Measurements from ENCODE around the gene VTI1A. TPM values are rescaled to one million over a fixed set of nuclear protein-coding genes. Genes with fewer than 3 reads are reported as not detected.
A peak's percentile ranks its signal among the peaks of the same experiment; 100 is the strongest.

VTI1A gene
- total and polyA plus RNA-seq, 2 of the 13 experiments (the other 11 are each of a cell fraction or from before 2014, with no cell fraction given): 11.7 to 32.7 TPM

DNA sequence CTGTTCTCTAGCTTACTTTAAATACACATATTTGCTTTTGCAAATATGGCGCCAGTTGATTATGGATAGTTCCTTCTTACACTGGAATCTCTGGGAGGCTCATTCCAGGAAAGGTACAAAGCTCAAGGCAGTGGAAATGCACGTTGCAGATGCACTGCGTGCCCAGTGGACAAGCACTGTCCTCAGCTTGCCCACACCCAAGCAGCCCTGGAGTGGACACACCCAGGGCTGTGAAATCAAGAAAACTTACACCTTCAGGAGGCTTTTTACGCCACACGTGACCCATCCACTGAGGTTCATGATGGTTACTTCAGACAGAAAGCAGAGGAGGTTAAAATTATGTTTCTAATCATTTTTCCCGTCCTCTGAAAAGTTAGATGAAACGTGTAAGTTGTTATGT is 248.5 kb downstream of the VTI1A start (continued):
- TF ChIP-seq NR2C2 (CRISPR knock-in tag; IDR thresholded peaks at IDR 0.05; ENCODE audit: borderline replicate concordance) (0 out of 2 replicates have a peak, but pooled peaks have one; percentile 22), ZNF383 (CRISPR knock-in tag; IDR thresholded peaks at IDR 0.05; ENCODE audit: borderline replicate concordance) (no peak), EP300 (IDR thresholded peaks at IDR 0.05; ENCODE audit: low read depth in 2 of 2, low read length in 2 of 2) (peak in 1 of 2 experiments; percentile 87; a peak in 2 of 4 replicates), EP300 (CRISPR knock-in tag; IDR thresholded peaks at IDR 0.05; ENCODE audit: borderline replicate concordance) (peak; percentile 63), ATF5 (CRISPR knock-in tag; IDR thresholded peaks at IDR 0.05; ENCODE audit: low read depth) (no peak), SNAPC2 (CRISPR knock-in tag; IDR thresholded peaks at IDR 0.05) (0 out of 2 replicates have a peak, but pooled peaks have one; percentile 38), RXRB (CRISPR knock-in tag; IDR thresholded peaks at IDR 0.05; ENCODE audit: borderline replicate concordance) (peak; percentile 89), ZNF558 (CRISPR knock-in tag; IDR thresholded peaks at IDR 0.05; ENCODE audit: borderline replicate concordance) (no peak), ZNF251 (CRISPR knock-in tag; IDR thresholded peaks at IDR 0.05) (no peak), ZNF512B (CRISPR knock-in tag; IDR thresholded peaks at IDR 0.05; ENCODE audit: borderline replicate concordance) (no peak), HNRNPL (IDR thresholded peaks at IDR 0.05; ENCODE audit: low read depth, low read length) (no peak), SPEN (CRISPR knock-in tag; IDR thresholded peaks at IDR 0.05; ENCODE audit: low read depth) (0 out of 2 replicates have a peak, but pooled peaks have one; percentile 41), MAZ (IDR thresholded peaks at IDR 0.05; ENCODE audit: borderline replicate concordance, low read depth, low read length) (no peak), MAZ (CRISPR knock-in tag; IDR thresholded peaks at IDR 0.05; ENCODE audit: low read depth) (0 out of 2 replicates have a peak, but pooled peaks have one; percentile 41), TRIM24 (CRISPR knock-in tag; IDR thresholded peaks at IDR 0.05) (peak; percentile 56; the same call in 1 of the 2 replicates), WIZ (CRISPR knock-in tag; IDR thresholded peaks at IDR 0.05) (peak; percentile 66; the same call in 1 of the 2 replicates), ZNF607 (CRISPR knock-in tag; IDR thresholded peaks at IDR 0.05; ENCODE audit: borderline replicate concordance) (no peak), ZNF160 (CRISPR knock-in tag; IDR thresholded peaks at IDR 0.05) (peak; percentile 47; the same call in 1 of the 2 replicates), TP53 (CRISPR knock-in tag; conservative IDR thresholded peaks at IDR 0.05) (no peak), KDM6A (CRISPR knock-in tag; IDR thresholded peaks at IDR 0.05; ENCODE audit: low read depth) (peak; percentile 74), THAP11 (CRISPR knock-in tag; IDR thresholded peaks at IDR 0.05) (peak; percentile 26; the same call in 1 of the 2 replicates)
- TF ChIP-seq, protein P1, sequence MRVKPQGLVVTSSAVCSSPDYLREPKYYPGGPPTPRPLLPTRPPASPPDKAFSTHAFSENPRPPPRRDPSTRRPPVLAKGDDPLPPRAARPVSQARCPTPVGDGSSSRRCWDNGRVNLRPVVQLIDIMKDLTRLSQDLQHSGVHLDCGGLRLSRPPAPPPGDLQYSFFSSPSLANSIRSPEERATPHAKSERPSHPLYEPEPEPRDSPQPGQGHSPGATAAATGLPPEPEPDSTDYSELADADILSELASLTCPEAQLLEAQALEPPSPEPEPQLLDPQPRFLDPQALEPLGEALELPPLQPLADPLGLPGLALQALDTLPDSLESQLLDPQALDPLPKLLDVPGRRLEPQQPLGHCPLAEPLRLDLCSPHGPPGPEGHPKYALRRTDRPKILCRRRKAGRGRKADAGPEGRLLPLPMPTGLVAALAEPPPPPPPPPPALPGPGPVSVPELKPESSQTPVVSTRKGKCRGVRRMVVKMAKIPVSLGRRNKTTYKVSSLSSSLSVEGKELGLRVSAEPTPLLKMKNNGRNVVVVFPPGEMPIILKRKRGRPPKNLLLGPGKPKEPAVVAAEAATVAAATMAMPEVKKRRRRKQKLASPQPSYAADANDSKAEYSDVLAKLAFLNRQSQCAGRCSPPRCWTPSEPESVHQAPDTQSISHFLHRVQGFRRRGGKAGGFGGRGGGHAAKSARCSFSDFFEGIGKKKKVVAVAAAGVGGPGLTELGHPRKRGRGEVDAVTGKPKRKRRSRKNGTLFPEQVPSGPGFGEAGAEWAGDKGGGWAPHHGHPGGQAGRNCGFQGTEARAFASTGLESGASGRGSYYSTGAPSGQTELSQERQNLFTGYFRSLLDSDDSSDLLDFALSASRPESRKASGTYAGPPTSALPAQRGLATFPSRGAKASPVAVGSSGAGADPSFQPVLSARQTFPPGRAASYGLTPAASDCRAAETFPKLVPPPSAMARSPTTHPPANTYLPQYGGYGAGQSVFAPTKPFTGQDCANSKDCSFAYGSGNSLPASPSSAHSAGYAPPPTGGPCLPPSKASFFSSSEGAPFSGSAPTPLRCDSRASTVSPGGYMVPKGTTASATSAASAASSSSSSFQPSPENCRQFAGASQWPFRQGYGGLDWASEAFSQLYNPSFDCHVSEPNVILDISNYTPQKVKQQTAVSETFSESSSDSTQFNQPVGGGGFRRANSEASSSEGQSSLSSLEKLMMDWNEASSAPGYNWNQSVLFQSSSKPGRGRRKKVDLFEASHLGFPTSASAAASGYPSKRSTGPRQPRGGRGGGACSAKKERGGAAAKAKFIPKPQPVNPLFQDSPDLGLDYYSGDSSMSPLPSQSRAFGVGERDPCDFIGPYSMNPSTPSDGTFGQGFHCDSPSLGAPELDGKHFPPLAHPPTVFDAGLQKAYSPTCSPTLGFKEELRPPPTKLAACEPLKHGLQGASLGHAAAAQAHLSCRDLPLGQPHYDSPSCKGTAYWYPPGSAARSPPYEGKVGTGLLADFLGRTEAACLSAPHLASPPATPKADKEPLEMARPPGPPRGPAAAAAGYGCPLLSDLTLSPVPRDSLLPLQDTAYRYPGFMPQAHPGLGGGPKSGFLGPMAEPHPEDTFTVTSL (CRISPR knock-in tag; IDR thresholded peaks at IDR 0.05; ENCODE audit: borderline replicate concordance): peak; percentile 93

Measured in HepG2 (cell line).